ENCODE data around the gene PNMT.

GRCh38 chr17:39716073-39716818, 48.0 kb downstream of the PNMT start:
- TF ChIP-seq, protein P1, sequence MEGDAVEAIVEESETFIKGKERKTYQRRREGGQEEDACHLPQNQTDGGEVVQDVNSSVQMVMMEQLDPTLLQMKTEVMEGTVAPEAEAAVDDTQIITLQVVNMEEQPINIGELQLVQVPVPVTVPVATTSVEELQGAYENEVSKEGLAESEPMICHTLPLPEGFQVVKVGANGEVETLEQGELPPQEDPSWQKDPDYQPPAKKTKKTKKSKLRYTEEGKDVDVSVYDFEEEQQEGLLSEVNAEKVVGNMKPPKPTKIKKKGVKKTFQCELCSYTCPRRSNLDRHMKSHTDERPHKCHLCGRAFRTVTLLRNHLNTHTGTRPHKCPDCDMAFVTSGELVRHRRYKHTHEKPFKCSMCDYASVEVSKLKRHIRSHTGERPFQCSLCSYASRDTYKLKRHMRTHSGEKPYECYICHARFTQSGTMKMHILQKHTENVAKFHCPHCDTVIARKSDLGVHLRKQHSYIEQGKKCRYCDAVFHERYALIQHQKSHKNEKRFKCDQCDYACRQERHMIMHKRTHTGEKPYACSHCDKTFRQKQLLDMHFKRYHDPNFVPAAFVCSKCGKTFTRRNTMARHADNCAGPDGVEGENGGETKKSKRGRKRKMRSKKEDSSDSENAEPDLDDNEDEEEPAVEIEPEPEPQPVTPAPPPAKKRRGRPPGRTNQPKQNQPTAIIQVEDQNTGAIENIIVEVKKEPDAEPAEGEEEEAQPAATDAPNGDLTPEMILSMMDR (IDR thresholded peaks at IDR 0.05): no peak
- TF ChIP-seq POLR2A (IDR thresholded peaks at IDR 0.05): no peak

All from thyroid gland (tissue), 4 donors.